HL-60 (cell line): ENCODE measurements around the gene SFT2D3.

Experiments used
- DNase-seq, 2 experiments: peaks; one replicate each; pipeline ENCODE4 v3.0.0-alpha.2; 2010 to 2020; ENCODE audit warnings: low read depth in 1 of 2, low spot score in 1 of 2
- H3K27ac ChIP-seq: fragments of 250-450 bp; sonication (Bioruptor Pico); replicated peaks from 2 replicates; pipeline ENCODE4 v1.5.1; 2020; ENCODE audit warnings: mild to moderate bottlenecking, moderate library complexity
- H3K27me3 ChIP-seq: fragments of 250-450 bp; sonication (Bioruptor Pico); 2 replicates; pipeline ENCODE4 v1.5.1; 2021; ENCODE audit warnings: mild to moderate bottlenecking, moderate library complexity; ENCODE audit not compliant: insufficient read depth, poor library complexity, severe bottlenecking
- H3K4me3 ChIP-seq: replicated peaks from 2 replicates; pipeline ENCODE4 v1.5.1; 2011; ENCODE audit warnings: mild to moderate bottlenecking, control low read depth, low read length; ENCODE audit not compliant: insufficient read depth
- GABPA ChIP-seq: IDR thresholded peaks from 2 replicates; pipeline ENCODE4 v1.6.1; 2012; ENCODE audit warnings: low read depth
- POLR2AphosphoS5 ChIP-seq: IDR thresholded peaks from 2 replicates; pipeline ENCODE4 v1.6.1; 2012; ENCODE audit warnings: low read depth
- SPI1 ChIP-seq: IDR thresholded peaks from 2 replicates; pipeline ENCODE4 v1.6.1; 2012; ENCODE audit warnings: low read depth, mild to moderate bottlenecking, borderline replicate concordance
- TF ChIP-seq, protein P1 (sequence below): IDR thresholded peaks from one replicate; pipeline ENCODE4 v1.5.1; 2011; ENCODE audit warnings: low read length, control low read depth, inconsistent platforms; ENCODE audit not compliant: insufficient read depth
- TF ChIP-seq, protein P2 (sequence below): IDR thresholded peaks from 2 replicates; pipeline ENCODE4 v1.6.1; 2012; ENCODE audit warnings: low read depth; ENCODE audit not compliant: insufficient replicate concordance

The SFT2D3 gene

DNA sequence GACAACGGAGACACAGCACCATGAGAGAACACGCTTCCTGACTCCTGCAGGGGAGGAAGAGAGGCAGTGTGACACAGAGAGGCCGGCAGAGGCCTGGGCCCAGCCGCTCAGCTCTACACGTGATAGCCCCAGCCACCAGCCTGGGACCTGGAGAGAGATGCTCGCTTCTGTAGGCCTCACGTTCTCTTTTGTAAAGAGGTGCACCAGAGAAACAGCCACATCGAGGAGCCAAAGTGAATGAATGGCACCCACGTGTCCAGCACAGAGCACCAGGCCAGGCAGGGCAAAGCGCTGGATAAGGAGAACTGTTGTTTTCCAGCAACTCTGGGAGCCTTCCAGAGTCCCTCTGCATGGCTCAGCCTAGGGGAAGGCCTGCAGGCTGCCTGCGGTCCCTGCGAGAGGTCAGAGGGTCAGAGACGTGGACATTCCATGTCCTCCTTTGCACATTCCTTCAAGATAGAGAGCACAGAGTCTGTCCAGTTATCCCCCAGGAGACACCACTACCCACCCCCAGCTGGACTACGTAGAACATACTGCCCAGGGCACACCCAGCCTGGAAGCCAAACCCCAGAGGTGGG lies 40.1 kb upstream of the SFT2D3 start:
- Histone ChIP-seq H3K27me3 (peaks cover 4% of the 10 kb centered on the region), H3K27ac (no peak overlapping the region)
- TF ChIP-seq, protein P1, sequence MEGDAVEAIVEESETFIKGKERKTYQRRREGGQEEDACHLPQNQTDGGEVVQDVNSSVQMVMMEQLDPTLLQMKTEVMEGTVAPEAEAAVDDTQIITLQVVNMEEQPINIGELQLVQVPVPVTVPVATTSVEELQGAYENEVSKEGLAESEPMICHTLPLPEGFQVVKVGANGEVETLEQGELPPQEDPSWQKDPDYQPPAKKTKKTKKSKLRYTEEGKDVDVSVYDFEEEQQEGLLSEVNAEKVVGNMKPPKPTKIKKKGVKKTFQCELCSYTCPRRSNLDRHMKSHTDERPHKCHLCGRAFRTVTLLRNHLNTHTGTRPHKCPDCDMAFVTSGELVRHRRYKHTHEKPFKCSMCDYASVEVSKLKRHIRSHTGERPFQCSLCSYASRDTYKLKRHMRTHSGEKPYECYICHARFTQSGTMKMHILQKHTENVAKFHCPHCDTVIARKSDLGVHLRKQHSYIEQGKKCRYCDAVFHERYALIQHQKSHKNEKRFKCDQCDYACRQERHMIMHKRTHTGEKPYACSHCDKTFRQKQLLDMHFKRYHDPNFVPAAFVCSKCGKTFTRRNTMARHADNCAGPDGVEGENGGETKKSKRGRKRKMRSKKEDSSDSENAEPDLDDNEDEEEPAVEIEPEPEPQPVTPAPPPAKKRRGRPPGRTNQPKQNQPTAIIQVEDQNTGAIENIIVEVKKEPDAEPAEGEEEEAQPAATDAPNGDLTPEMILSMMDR: no peak
- TF ChIP-seq POLR2AphosphoS5 (no peak), SPI1 (no peak), GABPA (no peak)
- TF ChIP-seq, protein P2, sequence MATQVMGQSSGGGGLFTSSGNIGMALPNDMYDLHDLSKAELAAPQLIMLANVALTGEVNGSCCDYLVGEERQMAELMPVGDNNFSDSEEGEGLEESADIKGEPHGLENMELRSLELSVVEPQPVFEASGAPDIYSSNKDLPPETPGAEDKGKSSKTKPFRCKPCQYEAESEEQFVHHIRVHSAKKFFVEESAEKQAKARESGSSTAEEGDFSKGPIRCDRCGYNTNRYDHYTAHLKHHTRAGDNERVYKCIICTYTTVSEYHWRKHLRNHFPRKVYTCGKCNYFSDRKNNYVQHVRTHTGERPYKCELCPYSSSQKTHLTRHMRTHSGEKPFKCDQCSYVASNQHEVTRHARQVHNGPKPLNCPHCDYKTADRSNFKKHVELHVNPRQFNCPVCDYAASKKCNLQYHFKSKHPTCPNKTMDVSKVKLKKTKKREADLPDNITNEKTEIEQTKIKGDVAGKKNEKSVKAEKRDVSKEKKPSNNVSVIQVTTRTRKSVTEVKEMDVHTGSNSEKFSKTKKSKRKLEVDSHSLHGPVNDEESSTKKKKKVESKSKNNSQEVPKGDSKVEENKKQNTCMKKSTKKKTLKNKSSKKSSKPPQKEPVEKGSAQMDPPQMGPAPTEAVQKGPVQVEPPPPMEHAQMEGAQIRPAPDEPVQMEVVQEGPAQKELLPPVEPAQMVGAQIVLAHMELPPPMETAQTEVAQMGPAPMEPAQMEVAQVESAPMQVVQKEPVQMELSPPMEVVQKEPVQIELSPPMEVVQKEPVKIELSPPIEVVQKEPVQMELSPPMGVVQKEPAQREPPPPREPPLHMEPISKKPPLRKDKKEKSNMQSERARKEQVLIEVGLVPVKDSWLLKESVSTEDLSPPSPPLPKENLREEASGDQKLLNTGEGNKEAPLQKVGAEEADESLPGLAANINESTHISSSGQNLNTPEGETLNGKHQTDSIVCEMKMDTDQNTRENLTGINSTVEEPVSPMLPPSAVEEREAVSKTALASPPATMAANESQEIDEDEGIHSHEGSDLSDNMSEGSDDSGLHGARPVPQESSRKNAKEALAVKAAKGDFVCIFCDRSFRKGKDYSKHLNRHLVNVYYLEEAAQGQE: no peak

DNA sequence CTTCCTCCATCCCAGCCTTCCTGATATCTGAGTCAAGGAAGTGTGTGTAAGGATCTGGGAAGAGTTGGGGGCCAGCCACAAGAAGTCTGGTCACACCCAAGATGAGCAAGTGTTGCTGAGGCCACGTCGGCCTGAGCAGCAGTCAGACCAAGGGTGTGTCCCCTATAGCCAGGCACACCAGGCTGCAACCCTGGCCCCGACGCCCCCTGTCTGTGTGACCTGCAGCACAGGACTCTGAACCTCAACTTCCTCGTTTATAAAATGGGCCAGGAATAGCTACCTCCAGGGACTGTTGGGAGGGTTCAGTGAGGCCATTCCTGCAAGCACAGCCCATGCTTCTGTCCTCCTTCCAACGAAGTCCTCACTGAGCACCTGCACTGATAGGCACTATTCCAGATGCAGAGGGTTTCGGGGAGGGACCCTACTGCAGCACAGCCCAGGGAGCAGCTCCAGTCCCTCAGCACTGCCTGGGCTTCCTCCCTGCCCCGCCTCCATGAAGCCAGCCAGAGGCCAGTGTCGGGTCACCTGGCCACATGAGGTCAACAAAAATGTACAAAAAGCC lies 39.3 kb upstream of the SFT2D3 start:
- peaks cover 11% of the 10 kb centered on the region for H3K27me3 ChIP-seq
- no peak overlapping the region for H3K27ac ChIP-seq
- DNase-seq: no peak
- H3K4me3 ChIP-seq: no peak overlapping the region
- TF ChIP-seq POLR2AphosphoS5: no peak

More for the DNA sequence above, 40.1 kb upstream of the SFT2D3 start:
- no peak overlapping the region for H3K4me3 ChIP-seq
- DNase-seq: no peak

DNA sequence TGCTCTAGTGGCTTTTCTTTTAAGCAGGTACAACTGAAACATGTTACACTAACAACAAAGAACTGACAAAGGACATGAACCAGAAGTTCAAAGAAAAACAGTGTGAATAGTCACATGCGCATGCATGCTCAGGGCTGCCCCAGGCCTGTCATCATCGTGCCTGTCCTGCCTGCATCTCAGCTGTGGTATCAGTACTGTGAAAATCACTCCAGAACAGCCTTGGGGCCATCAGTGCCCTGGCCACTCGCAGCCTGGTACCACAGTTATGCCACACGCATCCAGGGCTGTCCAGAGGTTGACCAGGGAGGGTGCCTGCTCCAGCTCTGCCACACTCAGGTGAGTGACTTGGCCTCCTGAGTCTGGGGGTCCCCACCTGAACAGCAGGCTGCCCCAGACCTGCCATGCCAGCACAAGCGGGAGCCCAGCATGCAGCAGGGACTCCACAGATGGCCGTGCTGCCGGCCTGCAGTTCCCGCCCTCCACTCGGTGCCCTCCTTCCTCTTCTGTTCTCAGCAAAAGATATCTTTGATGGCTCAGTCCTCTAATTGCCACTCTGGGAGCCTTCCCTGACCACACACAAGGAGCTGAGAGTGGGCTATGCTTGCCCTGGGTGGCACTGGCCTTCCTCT lies 38.2 kb upstream of the SFT2D3 start:
- no peak for TF ChIP-seq POLR2AphosphoS5
- no peak for DNase-seq
- no peak overlapping the region for H3K4me3 ChIP-seq
- H3K27me3 ChIP-seq: peaks cover 11% of the 10 kb centered on the region
- H3K27ac ChIP-seq: no peak overlapping the region

DNA sequence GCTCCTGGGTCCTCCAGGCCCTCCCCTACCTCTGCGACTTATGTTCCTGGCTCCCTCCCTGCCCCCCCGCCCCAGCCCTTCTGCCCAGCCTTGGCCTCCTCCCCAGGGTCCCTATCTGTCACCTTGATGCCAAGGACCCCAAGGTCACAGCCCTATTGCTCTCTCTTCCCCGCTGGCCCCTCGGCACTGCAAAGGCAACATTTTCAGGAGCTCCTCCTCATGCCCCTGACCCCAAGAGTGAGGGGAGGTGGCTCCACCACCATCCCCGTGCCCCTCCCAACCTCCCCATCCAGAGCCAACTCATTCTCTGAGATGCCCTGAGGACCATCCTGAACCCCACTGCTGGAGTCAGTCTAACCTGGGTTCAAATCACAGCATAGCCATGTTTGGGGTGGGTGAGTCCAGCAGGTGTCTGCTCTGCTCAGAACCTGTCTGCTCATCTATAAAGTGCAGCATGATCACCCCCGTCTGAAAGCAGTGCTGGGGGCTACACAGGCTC lies 37.7 kb upstream of the SFT2D3 start:
- TF ChIP-seq, protein P2: no peak
- TF ChIP-seq GABPA: no peak
- TF ChIP-seq POLR2AphosphoS5: no peak
- no peak for TF ChIP-seq SPI1
- TF ChIP-seq, protein P1: no peak

More for the DNA sequence above, 37.7 kb upstream of the SFT2D3 start:
- no peak for DNase-seq
- Histone ChIP-seq H3K27ac (no peak overlapping the region), H3K4me3 (no peak overlapping the region), H3K27me3 (peaks cover 11% of the 10 kb centered on the region)
